ENCODE results near the gene SH3GL1. TPM values are rescaled to one million over a fixed set of nuclear protein-coding genes. Genes with fewer than 3 reads are reported as not detected.
A peak's percentile ranks its signal among the peaks of the same experiment; 100 is the strongest.

The SH3GL1 gene
- total RNA-seq, 4 donors from 2014 or later: 49.4 to 77.2 (median 59.5) TPM

DNA sequence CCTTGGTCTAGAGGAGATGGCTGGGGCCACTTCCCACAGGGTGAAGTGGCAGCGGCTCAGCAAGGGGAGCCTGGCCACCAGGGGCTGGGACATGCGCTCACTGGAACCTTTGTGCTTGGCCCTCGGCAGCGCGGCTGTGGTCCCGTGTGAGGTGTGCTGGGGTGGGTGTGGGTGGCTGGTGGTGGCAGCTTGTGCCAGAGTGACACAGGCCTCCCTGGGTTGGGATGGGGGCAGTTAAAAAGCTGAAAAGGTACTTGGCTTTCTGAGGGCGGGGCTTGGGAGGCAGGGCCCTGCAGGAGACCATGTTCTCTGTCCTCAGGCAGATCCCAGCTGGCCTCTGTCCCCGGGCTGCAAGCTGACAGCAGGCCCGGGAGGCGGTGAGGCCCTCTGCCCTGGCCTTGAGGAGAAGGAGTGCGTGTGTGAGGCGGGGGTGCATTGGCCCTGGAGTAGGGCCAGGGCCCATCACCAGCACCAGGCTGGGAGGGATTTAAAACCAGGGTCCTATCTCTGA, 39.7 kb downstream of the SH3GL1 start:
- 61% methylated on average over 7 of the region's 12 CpGs for WGBS
- Histone ChIP-seq H3K27ac (replicated peaks in 1 of 4) (peak overlapping the region; percentile 23 to 63 (median 46)), H3K27me3 (no peaks in the 10 kb centered on the region), H3K9me3 (no peaks in the 10 kb centered on the region), H3K4me3 (no peak overlapping the region), H3K36me3 (peaks cover 46 to 85% (median 77%) of the 10 kb centered on the region in 4 donors), H3K4me1 (peaks cover 0 to 25% (median 20%) of the 10 kb centered on the region in 4 donors)
- TF ChIP-seq POLR2AphosphoS5 (IDR thresholded peaks at IDR 0.05): no peak
- TF ChIP-seq EP300 (IDR thresholded peaks at IDR 0.05): no peak
- no peak for TF ChIP-seq POLR2A (IDR thresholded peaks at IDR 0.05; ENCODE audit: low read depth)
- TF ChIP-seq, protein P1, sequence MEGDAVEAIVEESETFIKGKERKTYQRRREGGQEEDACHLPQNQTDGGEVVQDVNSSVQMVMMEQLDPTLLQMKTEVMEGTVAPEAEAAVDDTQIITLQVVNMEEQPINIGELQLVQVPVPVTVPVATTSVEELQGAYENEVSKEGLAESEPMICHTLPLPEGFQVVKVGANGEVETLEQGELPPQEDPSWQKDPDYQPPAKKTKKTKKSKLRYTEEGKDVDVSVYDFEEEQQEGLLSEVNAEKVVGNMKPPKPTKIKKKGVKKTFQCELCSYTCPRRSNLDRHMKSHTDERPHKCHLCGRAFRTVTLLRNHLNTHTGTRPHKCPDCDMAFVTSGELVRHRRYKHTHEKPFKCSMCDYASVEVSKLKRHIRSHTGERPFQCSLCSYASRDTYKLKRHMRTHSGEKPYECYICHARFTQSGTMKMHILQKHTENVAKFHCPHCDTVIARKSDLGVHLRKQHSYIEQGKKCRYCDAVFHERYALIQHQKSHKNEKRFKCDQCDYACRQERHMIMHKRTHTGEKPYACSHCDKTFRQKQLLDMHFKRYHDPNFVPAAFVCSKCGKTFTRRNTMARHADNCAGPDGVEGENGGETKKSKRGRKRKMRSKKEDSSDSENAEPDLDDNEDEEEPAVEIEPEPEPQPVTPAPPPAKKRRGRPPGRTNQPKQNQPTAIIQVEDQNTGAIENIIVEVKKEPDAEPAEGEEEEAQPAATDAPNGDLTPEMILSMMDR (IDR thresholded peaks at IDR 0.05): no peak
- no peak for DNase-seq (ENCODE audit: extremely low spot score)
- intact Hi-C loops (cut with DNase I): no loop called here

DNA sequence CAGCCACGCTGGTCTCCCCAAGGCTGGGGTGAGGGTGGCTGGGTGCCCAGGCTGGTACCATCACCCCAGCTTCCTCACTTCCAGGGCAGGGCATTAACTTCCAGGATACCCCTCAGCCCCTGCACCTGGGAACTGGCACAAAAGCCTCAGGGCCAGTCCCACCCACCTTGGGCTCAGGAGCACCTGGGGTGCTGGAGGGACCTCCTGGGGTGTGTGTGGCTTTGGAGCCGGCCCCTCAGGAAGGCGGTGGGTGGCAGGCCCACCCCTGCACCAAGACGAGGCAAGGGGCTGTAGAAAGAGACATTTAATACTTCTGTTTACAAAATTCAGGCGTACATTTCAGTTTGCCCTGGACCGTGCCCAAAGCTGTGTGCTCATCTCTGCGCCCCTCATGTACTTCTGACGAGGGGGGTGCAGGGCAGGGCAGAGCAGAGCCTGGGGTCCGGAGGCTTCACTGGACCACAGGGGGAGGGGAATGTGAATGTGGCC, 40.2 kb downstream of the SH3GL1 start:
- peak overlapping the region; percentile 14 to 63 (median 46) for H3K27ac ChIP-seq (replicated peaks in 1 of 4)

DNA sequence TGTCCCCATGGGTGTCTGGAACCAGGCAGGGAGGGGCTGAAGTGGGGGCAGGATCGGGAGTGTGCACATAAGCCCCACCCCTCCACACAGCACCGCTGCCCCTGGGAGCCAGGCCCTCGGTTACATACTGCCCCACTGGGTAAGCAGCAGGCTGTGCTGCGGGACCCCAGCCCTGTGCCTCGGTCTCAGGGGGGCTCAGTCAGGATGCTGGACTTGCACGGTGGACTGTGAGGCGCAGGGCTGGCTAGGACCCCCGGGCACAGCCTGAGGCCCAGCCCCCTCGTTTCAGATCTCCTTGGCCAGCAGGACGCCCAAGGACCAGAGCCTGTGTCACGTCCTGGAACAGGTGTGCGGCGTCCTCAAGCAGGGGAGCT, 40.7 kb downstream of the SH3GL1 start:
- intact Hi-C loops (cut with DNase I): no loop called here
- H3K27me3 ChIP-seq: no peaks in the 10 kb centered on the region
- H3K27ac ChIP-seq (replicated peaks in 1 of 4): peak overlapping the region in 1 of 4 donors; percentile 39
- DNase-seq (ENCODE audit: extremely low spot score): no peak
- WGBS: 71% methylated on average over 4 of the region's 13 CpGs
- H3K36me3 ChIP-seq: peaks cover 39 to 81% (median 71%) of the 10 kb centered on the region in 4 donors
- H3K9me3 ChIP-seq: no peaks in the 10 kb centered on the region
- H3K4me3 ChIP-seq: no peak overlapping the region
- peaks cover 0 to 25% (median 20%) of the 10 kb centered on the region in 4 donors for H3K4me1 ChIP-seq
- no peak for TF ChIP-seq POLR2AphosphoS5 (IDR thresholded peaks at IDR 0.05)
- TF ChIP-seq, protein P1 (IDR thresholded peaks at IDR 0.05): no peak
- TF ChIP-seq EP300 (IDR thresholded peaks at IDR 0.05): no peak
- no peak for TF ChIP-seq POLR2A (IDR thresholded peaks at IDR 0.05; ENCODE audit: low read depth)

More for the DNA sequence above, 40.2 kb downstream of the SH3GL1 start:
- no peaks in the 10 kb centered on the region for H3K9me3 ChIP-seq
- intact Hi-C loops (cut with DNase I): no loop called here
- H3K4me3 ChIP-seq: no peak overlapping the region
- peaks cover 0 to 25% (median 20%) of the 10 kb centered on the region in 4 donors for H3K4me1 ChIP-seq
- peaks cover 40 to 82% (median 73%) of the 10 kb centered on the region in 4 donors for H3K36me3 ChIP-seq
- no peaks in the 10 kb centered on the region for H3K27me3 ChIP-seq
- no peak for DNase-seq (ENCODE audit: extremely low spot score)
- no peak for TF ChIP-seq EP300 (IDR thresholded peaks at IDR 0.05)
- TF ChIP-seq, protein P1 (IDR thresholded peaks at IDR 0.05): no peak
- TF ChIP-seq POLR2AphosphoS5 (IDR thresholded peaks at IDR 0.05): no peak
- no peak for TF ChIP-seq POLR2A (IDR thresholded peaks at IDR 0.05; ENCODE audit: low read depth)
- WGBS: 60% methylated on average over 6 of the region's 9 CpGs

GRCh38 chr19:4358709-4359626, 41.4 kb downstream of the SH3GL1 start:
- Histone ChIP-seq H3K4me3 (no peak overlapping the region), H3K9me3 (no peaks in the 10 kb centered on the region), H3K27ac (replicated peaks in 1 of 4) (no peak overlapping the region), H3K4me1 (peaks cover 0 to 25% (median 20%) of the 10 kb centered on the region in 4 donors), H3K27me3 (no peaks in the 10 kb centered on the region), H3K36me3 (peaks cover 35 to 81% (median 69%) of the 10 kb centered on the region in 4 donors)
- WGBS: 90% methylated on average over 13 of the region's 25 CpGs
- TF ChIP-seq POLR2AphosphoS5 (IDR thresholded peaks at IDR 0.05): no peak
- TF ChIP-seq EP300 (IDR thresholded peaks at IDR 0.05): no peak
- TF ChIP-seq, protein P1 (IDR thresholded peaks at IDR 0.05): no peak
- no peak for TF ChIP-seq POLR2A (IDR thresholded peaks at IDR 0.05; ENCODE audit: low read depth)
- DNase-seq (ENCODE audit: extremely low spot score): no peak
- intact Hi-C loops (cut with DNase I): no loop called here
